Measurements from ENCODE around the gene PRSS48.

DNA sequence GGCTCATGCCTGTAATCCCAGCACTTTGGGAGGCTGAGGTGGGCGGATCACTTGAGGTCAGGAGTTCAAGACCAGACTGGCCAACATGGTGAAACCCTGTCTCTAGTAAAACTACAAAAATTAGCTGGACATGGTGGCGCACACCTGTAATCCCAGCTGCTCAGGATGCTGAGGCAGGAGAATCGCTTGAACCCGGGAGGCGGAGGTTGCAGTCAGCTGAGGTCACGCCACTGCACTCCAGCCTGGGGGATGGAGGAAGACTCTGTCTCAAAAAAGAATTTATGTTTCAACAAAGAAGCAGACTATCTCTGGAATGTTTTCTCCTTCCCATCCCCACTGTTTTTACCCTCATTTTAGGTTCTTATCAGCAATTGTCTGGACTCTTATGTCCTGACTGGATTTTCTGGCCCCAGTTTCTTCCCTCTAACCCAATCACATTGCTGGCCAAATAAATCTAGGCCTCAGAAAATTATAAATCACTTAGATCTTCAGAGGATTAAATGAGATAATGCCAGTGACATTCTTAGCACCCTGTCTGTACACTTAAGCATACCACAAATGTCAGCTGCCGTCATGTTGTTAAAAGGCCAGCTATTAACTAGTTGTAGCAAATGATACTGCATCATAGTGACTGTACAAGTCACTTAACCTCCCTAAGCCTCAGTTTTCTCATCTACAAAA lies 44.9 kb upstream of the PRSS48 start:
- TF ChIP-seq CTCF (IDR thresholded peaks at IDR 0.05) (no peak), POLR2A (IDR thresholded peaks at IDR 0.05) (no peak)

Data from uterus (tissue), 2 donors.